ENCODE measurements around the gene NAA20. TPM values are rescaled to one million over a fixed set of nuclear protein-coding genes. Genes with fewer than 3 reads are reported as not detected.

The NAA20 gene
- total and polyA plus RNA-seq, 2 of the 13 experiments (the other 11 are each of a cell fraction or from before 2014, with no cell fraction given) = 81.9 to 82.8 TPM

DNA sequence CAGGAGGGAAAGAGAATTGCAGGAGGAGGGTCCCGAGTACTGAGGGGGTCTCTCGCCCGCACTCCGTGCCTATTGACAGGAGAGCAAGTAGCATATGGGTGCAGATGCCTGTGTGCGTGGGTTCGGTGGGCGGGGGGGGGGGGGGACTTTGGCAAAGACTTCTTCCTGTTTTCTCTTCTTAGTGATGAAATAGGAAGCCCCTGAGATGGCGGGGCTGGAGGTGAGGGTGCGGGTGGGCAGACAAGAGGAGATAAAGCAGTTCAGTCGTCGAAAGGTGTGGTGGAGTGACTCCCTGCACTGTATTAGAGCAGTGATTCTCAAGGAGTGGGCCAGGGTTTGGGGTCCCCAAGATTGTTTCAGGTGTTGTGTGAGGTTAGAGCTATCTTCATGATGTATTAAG lies 3.7 kb downstream of the NAA20 start:
- Histone ChIP-seq H3K36me3 (replicated peaks in 1 of 2; ENCODE audit: control insufficient read depth in 1 of 2, insufficient read depth in 2 of 2, low read length in 2 of 2) (peaks cover 6 to 51% of the 10 kb centered on the region in 2 experiments), H2AFZ (ENCODE audit: low read length) (no peak overlapping the region), H4K20me1 (ENCODE audit: insufficient read depth, low read length) (peaks cover 5% of the 10 kb centered on the region), H3K27ac (ENCODE audit: extremely low read length, insufficient read depth, low read length) (no peak overlapping the region), H3K9me3 (ENCODE audit: low read length) (no peaks in the 10 kb centered on the region), H3K4me3 (replicated peaks in 1 of 3; ENCODE audit: insufficient read depth in 1 of 3, low read depth in 2 of 3, low read length in 3 of 3) (no peak overlapping the region), H3K4me1 (ENCODE audit: insufficient read depth, low read length) (peaks cover 49% of the 10 kb centered on the region), H3K9ac (ENCODE audit: insufficient read depth, low read depth, low read length) (no peak overlapping the region), H3K27me3 (ENCODE audit: control insufficient read depth in 1 of 2, insufficient read depth in 2 of 2, low read length in 2 of 2) (no peaks in the 10 kb centered on the region; a peak in 1 of 5 replicates), H3K79me2 (ENCODE audit: insufficient read depth, low read length) (peaks cover 85% of the 10 kb centered on the region), H3K4me2 (ENCODE audit: low read depth, low read length) (peak overlapping the region; percentile 22; the same call in 1 of the 2 replicates)
- intact Hi-C loops (cut with micrococcal nuclease; ENCODE audit: unreplicated experiment) = no loop called here
- in situ Hi-C loops (cut with HindIII; ENCODE audit: extremely low pct_ligation_motif_present, low pct_unique_long_range_greater_than_20kb) = no loop called here
- no peak for ATAC-seq
- ChIA-PET CTCF (ENCODE audit: low intra/inter-chr PET ratio, low total read pairs) (no interaction called here), POLR2A (interaction anchor here (1.0 to 2.8 kb wide), 3 partner anchors 11 to 31 kb away, joined by 3 to 7 read pairs (median 4); partner anchors contain the start of genes CFAP61 and CRNKL1)
- TF ChIP-seq, protein P1, sequence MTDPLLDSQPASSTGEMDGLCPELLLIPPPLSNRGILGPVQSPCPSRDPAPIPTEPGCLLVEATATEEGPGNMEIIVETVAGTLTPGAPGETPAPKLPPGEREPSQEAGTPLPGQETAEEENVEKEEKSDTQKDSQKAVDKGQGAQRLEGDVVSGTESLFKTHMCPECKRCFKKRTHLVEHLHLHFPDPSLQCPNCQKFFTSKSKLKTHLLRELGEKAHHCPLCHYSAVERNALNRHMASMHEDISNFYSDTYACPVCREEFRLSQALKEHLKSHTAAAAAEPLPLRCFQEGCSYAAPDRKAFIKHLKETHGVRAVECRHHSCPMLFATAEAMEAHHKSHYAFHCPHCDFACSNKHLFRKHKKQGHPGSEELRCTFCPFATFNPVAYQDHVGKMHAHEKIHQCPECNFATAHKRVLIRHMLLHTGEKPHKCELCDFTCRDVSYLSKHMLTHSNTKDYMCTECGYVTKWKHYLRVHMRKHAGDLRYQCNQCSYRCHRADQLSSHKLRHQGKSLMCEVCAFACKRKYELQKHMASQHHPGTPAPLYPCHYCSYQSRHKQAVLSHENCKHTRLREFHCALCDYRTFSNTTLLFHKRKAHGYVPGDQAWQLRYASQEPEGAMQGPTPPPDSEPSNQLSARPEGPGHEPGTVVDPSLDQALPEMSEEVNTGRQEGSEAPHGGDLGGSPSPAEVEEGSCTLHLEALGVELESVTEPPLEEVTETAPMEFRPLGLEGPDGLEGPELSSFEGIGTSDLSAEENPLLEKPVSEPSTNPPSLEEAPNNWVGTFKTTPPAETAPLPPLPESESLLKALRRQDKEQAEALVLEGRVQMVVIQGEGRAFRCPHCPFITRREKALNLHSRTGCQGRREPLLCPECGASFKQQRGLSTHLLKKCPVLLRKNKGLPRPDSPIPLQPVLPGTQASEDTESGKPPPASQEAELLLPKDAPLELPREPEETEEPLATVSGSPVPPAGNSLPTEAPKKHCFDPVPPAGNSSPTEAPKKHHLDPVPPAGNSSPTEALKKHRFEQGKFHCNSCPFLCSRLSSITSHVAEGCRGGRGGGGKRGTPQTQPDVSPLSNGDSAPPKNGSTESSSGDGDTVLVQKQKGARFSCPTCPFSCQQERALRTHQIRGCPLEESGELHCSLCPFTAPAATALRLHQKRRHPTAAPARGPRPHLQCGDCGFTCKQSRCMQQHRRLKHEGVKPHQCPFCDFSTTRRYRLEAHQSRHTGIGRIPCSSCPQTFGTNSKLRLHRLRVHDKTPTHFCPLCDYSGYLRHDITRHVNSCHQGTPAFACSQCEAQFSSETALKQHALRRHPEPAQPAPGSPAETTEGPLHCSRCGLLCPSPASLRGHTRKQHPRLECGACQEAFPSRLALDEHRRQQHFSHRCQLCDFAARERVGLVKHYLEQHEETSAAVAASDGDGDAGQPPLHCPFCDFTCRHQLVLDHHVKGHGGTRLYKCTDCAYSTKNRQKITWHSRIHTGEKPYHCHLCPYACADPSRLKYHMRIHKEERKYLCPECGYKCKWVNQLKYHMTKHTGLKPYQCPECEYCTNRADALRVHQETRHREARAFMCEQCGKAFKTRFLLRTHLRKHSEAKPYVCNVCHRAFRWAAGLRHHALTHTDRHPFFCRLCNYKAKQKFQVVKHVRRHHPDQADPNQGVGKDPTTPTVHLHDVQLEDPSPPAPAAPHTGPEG (CRISPR knock-in tag; IDR thresholded peaks at IDR 0.05) = no peak
- TF ChIP-seq ZNF30 (CRISPR knock-in tag; IDR thresholded peaks at IDR 0.05) (no peak), ZNF468 (CRISPR knock-in tag; IDR thresholded peaks at IDR 0.05) (no peak), AGO1 (IDR thresholded peaks at IDR 0.05; ENCODE audit: low read depth, low read length, poor library complexity, severe bottlenecking) (no peak), MZF1 (CRISPR knock-in tag; IDR thresholded peaks at IDR 0.05; ENCODE audit: borderline replicate concordance) (no peak)
- FAIRE-seq = no peak
- no TSS peak for BruUV-seq (replicated peaks)
- no peak for DNase-seq (ENCODE audit: low spot score)
- WGBS (ENCODE audit: low lambda C conversion rate) = 95% methylated on average over 11 of the region's 11 CpGs
